GM12892 (cell line): ENCODE data around the gene PRKCQ.

Experiments
- POLR2A ChIP-seq: IDR thresholded peaks from 2 replicates; pipeline ENCODE4 v1.6.1; 2011; ENCODE audit warnings: low read depth, low read length, control low read depth
- POLR2AphosphoS5 ChIP-seq: IDR thresholded peaks from 2 replicates; pipeline ENCODE4 v1.6.1; 2011; ENCODE audit warnings: low read depth, low read length, control low read depth
- TAF1 ChIP-seq: IDR thresholded peaks from 2 replicates; pipeline ENCODE4 v1.6.1; 2011; ENCODE audit warnings: low read depth, mild to moderate bottlenecking, control low read depth, low read length, borderline replicate concordance

DNA sequence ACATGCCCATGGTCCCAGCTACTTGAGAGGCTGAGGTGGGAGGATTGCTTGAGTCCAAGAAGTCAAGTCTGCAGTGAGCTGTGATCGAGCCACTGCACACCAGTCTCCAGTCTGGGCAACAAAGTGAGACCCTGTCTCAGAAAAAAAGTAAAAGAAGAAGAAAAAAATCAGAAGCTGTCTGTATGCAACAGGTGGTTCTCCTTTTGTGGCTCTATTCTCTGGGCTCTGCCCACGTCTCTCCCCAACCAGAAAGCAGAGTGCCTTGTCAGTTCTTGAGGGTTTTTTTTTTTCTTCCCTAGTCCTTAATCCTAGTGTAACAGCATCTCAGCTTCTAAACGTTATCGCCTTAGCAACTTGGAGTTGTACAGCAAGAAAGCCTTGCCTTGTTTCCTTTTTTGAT is 89.5 kb downstream of the PRKCQ start:
- TF ChIP-seq POLR2A (no peak), TAF1 (no peak), POLR2AphosphoS5 (no peak)
